H1 (cell line): ENCODE measurements around the gene PPP1R12A. TPM values are rescaled to one million over a fixed set of nuclear protein-coding genes. Genes with fewer than 3 reads are reported as not detected.

Experiments used
- CTCF ChIA-PET: fragments of 300-600 bp; sonication (Branson Sonifier 250); formaldehyde crosslinking; loops from one replicate; lab custom pipeline; 2021; ENCODE audit not compliant: partially characterized antibody; lab: Charles Lee
- POLR2A ChIA-PET: fragments of 300-600 bp; sonication (Branson Sonifier 250); formaldehyde crosslinking; loops from one replicate; lab custom pipeline; 2021; ENCODE audit warnings: inconsistent platforms; ENCODE audit not compliant: partially characterized antibody; lab: Charles Lee
- DNase-seq, 2 experiments: peaks; one replicate each; pipeline versions ENCODE4 v3.0.0 to v3.0.0-alpha.2; 2010 to 2022; ENCODE audit warnings: low spot score in 2 of 2, low read depth in 1 of 2, mixed read lengths in 1 of 2
- FAIRE-seq: peaks from 2 replicates; lab custom pipeline; 2011; peaks lifted over from hg19 to GRCh38; lab: Jason Lieb, UNC
- H2AFZ ChIP-seq: 2 replicates; pipeline ENCODE4 v1.8.1; 2012; ENCODE audit warnings: low read length, inconsistent platforms
- H2AK5ac ChIP-seq: 2 replicates; pipeline ENCODE4 v1.6.1; 2013; ENCODE audit warnings: low read depth, low read length
- H2BK120ac ChIP-seq: replicated peaks from 2 replicates; pipeline ENCODE3; 2013; ENCODE audit warnings: low read depth, low read length, inconsistent platforms
- H2BK12ac ChIP-seq: 2 replicates; pipeline ENCODE4 v1.6.1; 2013; ENCODE audit warnings: low read depth, low read length
- H2BK15ac ChIP-seq: 2 replicates; pipeline ENCODE4 v1.6.1; 2013; ENCODE audit warnings: low read length
- H2BK20ac ChIP-seq: 2 replicates; pipeline ENCODE4 v1.6.1; 2013; ENCODE audit warnings: low read length
- H2BK5ac ChIP-seq: 2 replicates; pipeline ENCODE4 v1.6.1; 2013; ENCODE audit warnings: low read depth, low read length
- H3K14ac ChIP-seq: 2 replicates; pipeline ENCODE4 v1.6.1; 2013; ENCODE audit warnings: inconsistent platforms; ENCODE audit not compliant: insufficient read length
- H3K18ac ChIP-seq: 2 replicates; pipeline ENCODE4 v1.6.1; 2013; ENCODE audit warnings: low read length; ENCODE audit errors: extremely low read depth
- H3K23ac ChIP-seq: 2 replicates; pipeline ENCODE4 v1.6.1; 2013; ENCODE audit warnings: inconsistent platforms; ENCODE audit not compliant: insufficient read length
- H3K23me2 ChIP-seq: 2 replicates; pipeline ENCODE4 v1.6.1; 2013; ENCODE audit warnings: low read depth, low read length
- H3K27ac ChIP-seq: 2 replicates; pipeline ENCODE4 v1.6.1; 2011; ENCODE audit warnings: low read depth, low read length, inconsistent platforms
- H3K27me3 ChIP-seq, 4 experiments: replicated peaks in 1 of 4; 1 replicate in 1 of 4; 2 replicates in 3 of 4; pipeline versions ENCODE4 v1.6.1 to v1.8.1; 2011 to 2013; ENCODE audit warnings: low read length in 3 of 4, mild to moderate bottlenecking in 3 of 4, inconsistent platforms in 2 of 4, mixed read lengths in 2 of 4, moderate library complexity in 1 of 4; ENCODE audit not compliant: control insufficient read depth in 3 of 4, insufficient read depth in 3 of 4; ENCODE audit errors: extremely low read depth in 1 of 4
- H3K36me3 ChIP-seq, 4 experiments: 2 replicates each; pipeline versions ENCODE4 v1.6.1 to v1.8.1; 2011 to 2013; ENCODE audit warnings: mild to moderate bottlenecking in 4 of 4, low read length in 3 of 4, moderate library complexity in 2 of 4, control low read depth in 1 of 4, inconsistent platforms in 1 of 4; ENCODE audit not compliant: insufficient read depth in 4 of 4, control insufficient read depth in 2 of 4
- H3K4ac ChIP-seq: replicated peaks from 2 replicates; pipeline ENCODE3; 2013; ENCODE audit warnings: low read length, low read depth, mixed read lengths, inconsistent platforms; ENCODE audit not compliant: insufficient read length
- H3K4me1 ChIP-seq, 4 experiments: replicated peaks in 1 of 4; 1 replicate in 1 of 4; 2 replicates in 3 of 4; pipeline versions ENCODE4 v1.6.1 to v1.8.1; 2011 to 2013; ENCODE audit warnings: low read length in 3 of 4, inconsistent platforms in 2 of 4, mixed read lengths in 1 of 4; ENCODE audit not compliant: insufficient read depth in 4 of 4, control insufficient read depth in 3 of 4
- H3K4me2 ChIP-seq, 2 experiments: 2 replicates each; pipeline versions ENCODE4 v1.6.1 to v1.8.1; 2011 to 2013; ENCODE audit warnings: low read depth in 2 of 2, low read length in 2 of 2, control low read depth in 1 of 2, inconsistent platforms in 1 of 2, mild to moderate bottlenecking in 1 of 2; ENCODE audit not compliant: insufficient read depth in 1 of 2
- H3K4me3 ChIP-seq, 4 experiments: fragments of 200-600, 300-600 bp in 1 of 4; sonication (generic), shearing (Covaris generic), sonication (Bioruptor Twin) in 1 of 4; 2 replicates each; pipeline versions ENCODE4 v1.5.1 to v1.8.1; 2011 to 2016; ENCODE audit warnings: low read length in 4 of 4, low read depth in 3 of 4, control low read depth in 2 of 4, inconsistent platforms in 2 of 4, mild to moderate bottlenecking in 2 of 4, mixed read lengths in 1 of 4, moderate library complexity in 1 of 4; ENCODE audit not compliant: insufficient read depth in 2 of 4; ENCODE audit errors: extremely low read depth in 1 of 4
- H3K56ac ChIP-seq: replicated peaks from 2 replicates; pipeline ENCODE3; 2013; ENCODE audit warnings: low read depth, mild to moderate bottlenecking, mixed read lengths, low read length, inconsistent platforms; ENCODE audit not compliant: insufficient read length
- H3K79me1 ChIP-seq: 2 replicates; pipeline ENCODE4 v1.6.1; 2013; ENCODE audit warnings: low read depth, low read length, control low read depth
- H3K79me2 ChIP-seq, 2 experiments: 2 replicates each; pipeline versions ENCODE4 v1.6.1 to v1.8.1; 2012 to 2013; ENCODE audit warnings: low read length in 2 of 2, mild to moderate bottlenecking in 2 of 2, inconsistent platforms in 1 of 2; ENCODE audit not compliant: insufficient read depth in 2 of 2, control insufficient read depth in 1 of 2
- H3K9ac ChIP-seq, 4 experiments: replicated peaks in 1 of 4; 1 replicate in 1 of 4; 2 replicates in 3 of 4; pipeline versions ENCODE4 v1.6.1 to v1.8.1; 2011 to 2013; ENCODE audit warnings: low read depth in 3 of 4, low read length in 3 of 4, control low read depth in 2 of 4, mild to moderate bottlenecking in 2 of 4, moderate library complexity in 2 of 4, inconsistent platforms in 1 of 4; ENCODE audit errors: extremely low read depth in 1 of 4
- H3K9me3 ChIP-seq, 2 experiments: 2 replicates each; pipeline versions ENCODE4 v1.6.1 to v1.8.1; 2012 to 2013; ENCODE audit warnings: mild to moderate bottlenecking in 2 of 2, moderate library complexity in 2 of 2, control low read depth in 1 of 2, inconsistent platforms in 1 of 2, low read depth in 1 of 2, low read length in 1 of 2, mixed read lengths in 1 of 2; ENCODE audit not compliant: insufficient read depth in 2 of 2
- H4K20me1 ChIP-seq, 2 experiments: replicated peaks in 1 of 2; 2 replicates each; pipeline versions ENCODE3 to v1.8.1; 2011 to 2013; ENCODE audit warnings: inconsistent platforms in 2 of 2, low read length in 2 of 2, mild to moderate bottlenecking in 1 of 2; ENCODE audit not compliant: insufficient read depth in 2 of 2, control insufficient read depth in 1 of 2
- H4K5ac ChIP-seq: 2 replicates; pipeline ENCODE4 v1.6.1; 2013; ENCODE audit warnings: low read length, low read depth, mixed read lengths, inconsistent platforms; ENCODE audit not compliant: insufficient read length
- H4K8ac ChIP-seq: 2 replicates; pipeline ENCODE4 v1.8.0; 2013; ENCODE audit warnings: mild to moderate bottlenecking, moderate library complexity, low read length, inconsistent platforms; ENCODE audit not compliant: insufficient read depth; ENCODE audit errors: extremely low read depth
- H4K91ac ChIP-seq: replicated peaks from 2 replicates; pipeline ENCODE3; 2013; ENCODE audit warnings: low read length, mixed read lengths, inconsistent platforms; ENCODE audit not compliant: insufficient read length
- GABPA ChIP-seq: IDR thresholded peaks from 2 replicates; pipeline ENCODE4 v1.6.1; 2011; ENCODE audit warnings: mild to moderate bottlenecking, low read length, moderate library complexity, borderline replicate concordance; ENCODE audit not compliant: insufficient read depth
- SIX5 ChIP-seq: IDR thresholded peaks from 2 replicates; pipeline ENCODE4 v1.6.1; 2011; ENCODE audit warnings: mild to moderate bottlenecking, low read depth, low read length
- TAF1 ChIP-seq: IDR thresholded peaks from 2 replicates; pipeline ENCODE4 v1.6.1; 2011; ENCODE audit warnings: mild to moderate bottlenecking, low read depth, low read length
- WGBS, 2 experiments: shearing (Covaris generic) in 1 of 2; methylation state at CpG; one replicate each; pipeline versions ENCODE4 v1.1.6 to v1.1.7; 2013 to 2015; ENCODE audit warnings: low lambda C conversion rate in 2 of 2, mixed read lengths in 2 of 2, inconsistent platforms in 1 of 2, low coverage in 1 of 2, missing lambda C conversion rate in 1 of 2; ENCODE audit not compliant: insufficient replicate concordance in 2 of 2, insufficient coverage in 1 of 2, insufficient read length in 1 of 2; ENCODE audit errors: extremely low coverage in 1 of 2, missing lambda C conversion rate in 1 of 2; 5-methylcytosine and 5-hydroxymethylcytosine counted together
- polyA plus RNA-seq, 7 experiments: library from polyadenylated mRNA; depleted of rRNA in 3 of 7; stranded (reverse) in 5 of 7; unstranded in 2 of 7; fragments of >200 nt in 5 of 7; fragments of 200-250 nt in 2 of 7; gene quantifications; 1 replicate in 5 of 7; 2 replicates in 1 of 7; 4 replicates in 1 of 7; pipeline versions ENCODE4 v1.2.1 to v1.2.3, GENCODE V29; 2011 to 2013; ENCODE audit warnings: missing spikeins in 2 of 7, mixed read lengths in 2 of 7
- total RNA-seq: library from RNA; stranded (reverse); fragmentation: NEBNext Ultra II Directional; extraction: Animal tissue kit (Norgen Biotek cat#: 25700); gene quantifications from 2 replicates; pipeline ENCODE4 v1.2.1, GENCODE V29; 2021

The PPP1R12A gene
- total and polyA plus RNA-seq, 2 of the 8 experiments (the other 6 are each of a cell fraction or from before 2014, with no cell fraction given), result 14.7 to 81.5 TPM

- no peak overlapping the region for H3K23ac ChIP-seq
- H3K79me2 ChIP-seq, result peaks cover 16 to 100% of the 10 kb centered on the region in 2 experiments
- 90% methylated on average over 1 of the region's 1 CpG; no CpG with 5 or more reads in 1 of the 2 experiments for WGBS, 2 experiments
- no peaks in the 10 kb centered on the region for H3K9me3 ChIP-seq
- FAIRE-seq, result no peak
- H3K9ac ChIP-seq, result no peak overlapping the region
- no peak overlapping the region for H2BK15ac ChIP-seq
- ChIA-PET CTCF (no interaction called here), POLR2A (interaction anchor here (1.0 to 1.7 kb wide), 2 partner anchors 9 kb away, joined by 3 to 11 read pairs; partner anchors contain the start of gene PPP1R12A)
- no peaks in the 10 kb centered on the region for H3K23me2 ChIP-seq
- H4K20me1 ChIP-seq, result peaks cover 6 to 11% of the 10 kb centered on the region in 2 experiments
- DNase-seq, result no peak
- H3K4me3 ChIP-seq, result no peak overlapping the region
- no peak overlapping the region for H3K14ac ChIP-seq
- H3K27ac ChIP-seq, result no peak overlapping the region
- no peak overlapping the region for H2AFZ ChIP-seq
- H2AK5ac ChIP-seq, result no peak overlapping the region
- H2BK20ac ChIP-seq, result no peak overlapping the region
- H3K4ac ChIP-seq, result no peak overlapping the region
- H3K4me2 ChIP-seq, result no peak overlapping the region
- no peaks in the 10 kb centered on the region; the same call in 1 of the 2 replicates for H3K79me1 ChIP-seq
- no peaks in the 10 kb centered on the region for H3K27me3 ChIP-seq
- no peak overlapping the region for H4K91ac ChIP-seq
- H3K4me1 ChIP-seq, result peaks cover 0 to 6% (median 0%) of the 10 kb centered on the region in 4 experiments; a peak in 2 of 7 replicates
- H4K8ac ChIP-seq, result no peak overlapping the region
- no peak overlapping the region for H3K18ac ChIP-seq
- no peaks in the 10 kb centered on the region for H3K36me3 ChIP-seq
- TF ChIP-seq GABPA (no peak), TAF1 (no peak), SIX5 (no peak)
- no peak overlapping the region for H3K56ac ChIP-seq
- no peak overlapping the region for H4K5ac ChIP-seq
- H2BK12ac ChIP-seq, result no peak overlapping the region
- H2BK120ac ChIP-seq, result no peak overlapping the region
- no peak overlapping the region for H2BK5ac ChIP-seq
Measured at GRCh38 chr12:79925492-79925891, 9.4 kb downstream of the PPP1R12A start.
